Activated CD4-positive, alpha-beta T cell treated with anti-CD3 and anti-CD28 coated beads for 4 hours (primary cell): Measurements from ENCODE around the gene ATF7IP2.
"Not testable (repeated sequence)": the region's sequence is repeated elsewhere in the genome, so short reads cannot be mapped to it uniquely, and the experiment has no call there.

Source experiments
- DNase-seq, 2 donors: peaks; one replicate each; pipeline ENCODE4 v3.0.0-alpha.2; 2020

The ATF7IP2 gene

GRCh38 chr16:10376229-10376628 is 9.6 kb upstream of the ATF7IP2 start:
- no peak for DNase-seq

- no peak for DNase-seq
Measured at GRCh38 chr16:10383626-10384025, 2.2 kb upstream of the ATF7IP2 start.

- no peak for DNase-seq
Measured at GRCh38 chr16:10386517-10387100, 748 bp downstream of the ATF7IP2 start.

GRCh38 chr16:10387188-10387617 is 1.3 kb downstream of the ATF7IP2 start:
- no peak for DNase-seq

- no peak for DNase-seq
Measured at GRCh38 chr16:10388988-10389387, 3.1 kb downstream of the ATF7IP2 start.

- DNase-seq: no peak
Measured at GRCh38 chr16:10390330-10390729, 4.5 kb downstream of the ATF7IP2 start.

- DNase-seq: no peak
Measured at GRCh38 chr16:10390867-10391266, 5.0 kb downstream of the ATF7IP2 start.

- no peak for DNase-seq
Measured at GRCh38 chr16:10391339-10391738, 5.5 kb downstream of the ATF7IP2 start.

- DNase-seq: no peak
Measured at GRCh38 chr16:10402975-10403374, 17.1 kb downstream of the ATF7IP2 start.

GRCh38 chr16:10405386-10405939 is 19.6 kb downstream of the ATF7IP2 start:
- DNase-seq: no peak

GRCh38 chr16:10408824-10409381 is 23.0 kb downstream of the ATF7IP2 start:
- no peak for DNase-seq

GRCh38 chr16:10409713-10410112 is 23.9 kb downstream of the ATF7IP2 start:
- not testable (repeated sequence) for DNase-seq

GRCh38 chr16:10410469-10410868 is 24.6 kb downstream of the ATF7IP2 start:
- no peak for DNase-seq

GRCh38 chr16:10412935-10413601 is 27.2 kb downstream of the ATF7IP2 start:
- DNase-seq: no peak

GRCh38 chr16:10418204-10418603 is 32.3 kb downstream of the ATF7IP2 start:
- DNase-seq: not testable (repeated sequence)

GRCh38 chr16:10419701-10420100 is 33.8 kb downstream of the ATF7IP2 start:
- DNase-seq: no peak

GRCh38 chr16:10421596-10421995 is 35.7 kb downstream of the ATF7IP2 start:
- no peak for DNase-seq

- DNase-seq: no peak
Measured at GRCh38 chr16:10428433-10429168, 42.7 kb downstream of the ATF7IP2 start.

- not testable (repeated sequence) for DNase-seq
Measured at GRCh38 chr16:10429299-10429969, 43.6 kb downstream of the ATF7IP2 start.

GRCh38 chr16:10441726-10442125 is 55.9 kb downstream of the ATF7IP2 start:
- DNase-seq: no peak

GRCh38 chr16:10447289-10447688 is 61.4 kb downstream of the ATF7IP2 start:
- no peak for DNase-seq

- DNase-seq: not testable (repeated sequence)
Measured at GRCh38 chr16:10452208-10453158, 66.6 kb downstream of the ATF7IP2 start.
